Liver (tissue), 10 donors: Measurements from ENCODE around the gene ASB13. TPM values are rescaled to one million over a fixed set of nuclear protein-coding genes. Genes with fewer than 3 reads are reported as not detected.

ENCODE experiments used
- DNase-seq: peaks from one replicate; pipeline ENCODE4 v3.0.0-alpha.2; 2017; ENCODE audit warnings: low spot score
- H3K27ac ChIP-seq, 2 donors: one replicate each; pipeline ENCODE4 v1.7.0; 2013; ENCODE audit warnings: inconsistent platforms in 2 of 2, low read length in 2 of 2, control low read depth in 1 of 2, low read depth in 1 of 2, mild to moderate bottlenecking in 1 of 2
- H3K27me3 ChIP-seq, 4 donors: one replicate each; pipeline versions ENCODE4 v1.6.1 to v1.7.0; 2013; ENCODE audit warnings: low read length in 3 of 4, inconsistent platforms in 1 of 4, mild to moderate bottlenecking in 1 of 4, moderate library complexity in 1 of 4; ENCODE audit not compliant: control insufficient read depth in 4 of 4, insufficient read depth in 4 of 4
- H3K36me3 ChIP-seq, 4 donors: one replicate each; pipeline versions ENCODE4 v1.6.1 to v1.7.0; 2013; ENCODE audit warnings: low read length in 3 of 4, mild to moderate bottlenecking in 3 of 4, low read depth in 1 of 4, moderate library complexity in 1 of 4; ENCODE audit not compliant: control insufficient read depth in 4 of 4, insufficient read depth in 3 of 4
- H3K4me1 ChIP-seq, 4 donors: one replicate each; pipeline versions ENCODE4 v1.6.1 to v1.7.0; 2013; ENCODE audit warnings: low read length in 3 of 4, mild to moderate bottlenecking in 3 of 4, moderate library complexity in 1 of 4; ENCODE audit not compliant: control insufficient read depth in 4 of 4, insufficient read depth in 4 of 4
- H3K4me3 ChIP-seq, 3 donors: one replicate each; pipeline versions ENCODE4 v1.6.1 to v1.7.0; 2013; ENCODE audit warnings: low read length in 3 of 3, control low read depth in 1 of 3, low read depth in 1 of 3, mild to moderate bottlenecking in 1 of 3
- H3K9ac ChIP-seq, 2 donors: one replicate each; pipeline ENCODE4 v1.7.0; 2013; ENCODE audit warnings: low read length in 2 of 2, mild to moderate bottlenecking in 2 of 2, moderate library complexity in 2 of 2, control low read depth in 1 of 2, low read depth in 1 of 2
- H3K9me3 ChIP-seq, 4 donors: one replicate each; pipeline versions ENCODE4 v1.6.1 to v1.7.0; 2013; ENCODE audit warnings: low read length in 3 of 4; ENCODE audit not compliant: control insufficient read depth in 4 of 4
- FOXA1 ChIP-seq: IDR thresholded peaks from 2 replicates; pipeline ENCODE4 v1.6.1; 2016; ENCODE audit warnings: antibody characterized with exemption
- GABPA ChIP-seq, 2 donors: IDR thresholded peaks in 1 of 2; conservative IDR thresholded peaks in 1 of 2; 2 replicates each; pipeline ENCODE4 v1.6.1; 2016; ENCODE audit warnings: antibody characterized with exemption in 2 of 2, mild to moderate bottlenecking in 1 of 2, moderate library complexity in 1 of 2
- JUND ChIP-seq, 2 donors: IDR thresholded peaks; 2 replicates each; pipeline ENCODE4 v1.6.1; 2016; ENCODE audit warnings: antibody characterized with exemption in 2 of 2
- RAD21 ChIP-seq, 2 donors: IDR thresholded peaks; 2 replicates each; pipeline ENCODE4 v1.6.1; 2016; ENCODE audit warnings: antibody characterized with exemption in 2 of 2, mild to moderate bottlenecking in 2 of 2
- REST ChIP-seq: IDR thresholded peaks from 2 replicates; pipeline ENCODE4 v1.6.1; 2016; ENCODE audit warnings: antibody characterized with exemption, mild to moderate bottlenecking
- RXRA ChIP-seq, 2 donors: IDR thresholded peaks; 2 replicates each; pipeline ENCODE4 v1.6.1; 2017 to 2018; ENCODE audit warnings: antibody characterized with exemption in 2 of 2, mild to moderate bottlenecking in 1 of 2
- WGBS: extraction: QIAGEN DNeasy Blood & Tissue Kit; methylation state at CpG from one replicate; pipeline ENCODE4 v1.1.7; 2013; 5-methylcytosine and 5-hydroxymethylcytosine counted together
- polyA plus RNA-seq, 2 donors: library from polyadenylated mRNA; stranded (reverse) in 1 of 2; unstranded in 1 of 2; fragments of 200-250 nt in 1 of 2; fragments of >200 nt in 1 of 2; fragmentation: Nextera tagmentation in 1 of 2; extraction: Ambion mirVana in 1 of 2; gene quantifications; one replicate each; pipeline versions ENCODE4 v1.2.1 to v1.2.3, GENCODE V29; 2013 to 2015
- small RNA-seq: library from RNA; depleted of rRNA; stranded (forward); fragments of <200 nt; gene quantifications from one replicate; pipeline ENCODE3, GENCODE V24; 2014
- total RNA-seq, 2 donors: library from RNA; depleted of rRNA; stranded (reverse); fragments of >200 nt; gene quantifications; one replicate each; pipeline ENCODE4 v1.2.3, GENCODE V29; 2014
- TF ChIP-seq, protein P1 (sequence below): IDR thresholded peaks from 2 replicates; pipeline ENCODE4 v1.6.1; 2016; ENCODE audit warnings: antibody characterized with exemption
- TF ChIP-seq, protein P2 (sequence below): IDR thresholded peaks from 2 replicates; pipeline ENCODE4 v1.6.1; 2016; ENCODE audit warnings: antibody characterized with exemption
- donor health status: healthy.
- donor health status: healthy.
- donor health status: healthy.
- donor health status: healthy.
- donor health status: healthy.

The ASB13 gene
- total and polyA plus RNA-seq, 4 donors = 8.5 to 48.3 (median 42.5) TPM

GRCh38 chr10:5589661-5590511 is 76.5 kb downstream of the ASB13 start:
- Histone ChIP-seq H3K27me3 (no peaks in the 10 kb centered on the region), H3K4me3 (no peak overlapping the region), H3K9ac (no peak overlapping the region), H3K36me3 (no peaks in the 10 kb centered on the region), H3K9me3 (no peaks in the 10 kb centered on the region), H3K27ac (no peak overlapping the region), H3K4me1 (no peaks in the 10 kb centered on the region)
- DNase-seq = no peak
- WGBS = 89% methylated on average over 16 of the region's 16 CpGs
- TF ChIP-seq RAD21 (IDR thresholded peaks at IDR 0.05) = peak in 1 of 2 donors; percentile 4
- TF ChIP-seq RXRA (IDR thresholded peaks at IDR 0.05) = no peak

GRCh38 chr10:5589011-5589660 is 77.3 kb downstream of the ASB13 start:
- no peak for DNase-seq
- Histone ChIP-seq H3K4me1 (no peaks in the 10 kb centered on the region), H3K27me3 (no peaks in the 10 kb centered on the region), H3K4me3 (no peak overlapping the region), H3K27ac (no peak overlapping the region), H3K9ac (no peak overlapping the region), H3K36me3 (no peaks in the 10 kb centered on the region), H3K9me3 (no peaks in the 10 kb centered on the region)
- TF ChIP-seq, protein P1, sequence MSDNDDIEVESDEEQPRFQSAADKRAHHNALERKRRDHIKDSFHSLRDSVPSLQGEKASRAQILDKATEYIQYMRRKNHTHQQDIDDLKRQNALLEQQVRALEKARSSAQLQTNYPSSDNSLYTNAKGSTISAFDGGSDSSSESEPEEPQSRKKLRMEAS = no peak
- TF ChIP-seq, protein P2, sequence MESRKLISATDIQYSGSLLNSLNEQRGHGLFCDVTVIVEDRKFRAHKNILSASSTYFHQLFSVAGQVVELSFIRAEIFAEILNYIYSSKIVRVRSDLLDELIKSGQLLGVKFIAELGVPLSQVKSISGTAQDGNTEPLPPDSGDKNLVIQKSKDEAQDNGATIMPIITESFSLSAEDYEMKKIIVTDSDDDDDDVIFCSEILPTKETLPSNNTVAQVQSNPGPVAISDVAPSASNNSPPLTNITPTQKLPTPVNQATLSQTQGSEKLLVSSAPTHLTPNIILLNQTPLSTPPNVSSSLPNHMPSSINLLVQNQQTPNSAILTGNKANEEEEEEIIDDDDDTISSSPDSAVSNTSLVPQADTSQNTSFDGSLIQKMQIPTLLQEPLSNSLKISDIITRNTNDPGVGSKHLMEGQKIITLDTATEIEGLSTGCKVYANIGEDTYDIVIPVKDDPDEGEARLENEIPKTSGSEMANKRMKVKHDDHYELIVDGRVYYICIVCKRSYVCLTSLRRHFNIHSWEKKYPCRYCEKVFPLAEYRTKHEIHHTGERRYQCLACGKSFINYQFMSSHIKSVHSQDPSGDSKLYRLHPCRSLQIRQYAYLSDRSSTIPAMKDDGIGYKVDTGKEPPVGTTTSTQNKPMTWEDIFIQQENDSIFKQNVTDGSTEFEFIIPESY = no peak
- TF ChIP-seq FOXA1 (no peak), JUND (IDR thresholded peaks at IDR 0.05) (no peak), REST (no peak), GABPA (IDR thresholded peaks at IDR 0.05 in 1 of 2, conservative IDR thresholded peaks at IDR 0.05 in 1 of 2) (no peak)
- 89% methylated on average over 14 of the region's 14 CpGs for WGBS

Small RNAs within 50 kb of the gene (small RNA-seq; reads per million reads assigned to genes)
- not detected for gene AL365356.2
- not detected for gene RN7SL445P

Other genes starting within 250 kb of the ASB13 start
- gene CALML5, start 167.0 kb downstream of the ASB13 start, total RNA-seq = not detected
- gene CALML5, start 167.0 kb downstream of the ASB13 start, polyA plus RNA-seq = not detected
- not detected for gene CALML3, start 141.6 kb downstream of the ASB13 start, total RNA-seq
- gene CALML3, start 141.6 kb downstream of the ASB13 start, polyA plus RNA-seq = not detected
- gene TASOR2, start 18.2 kb upstream of the ASB13 start, total RNA-seq = 10 to 100 TPM; 18.9 to 40.3 TPM
- gene TASOR2, start 18.2 kb upstream of the ASB13 start, polyA plus RNA-seq = 1 to 10 TPM; 7.6 to 9.5 TPM
- 100 to 1,000 TPM; 190 TPM for gene GDI2, start 146.8 kb upstream of the ASB13 start, total RNA-seq
- gene GDI2, start 146.8 kb upstream of the ASB13 start, polyA plus RNA-seq = 100 to 1,000 TPM; 103 to 120 TPM
- 1 to 10 TPM; 2.0 to 3.6 TPM for gene ANKRD16, start 223.3 kb upstream of the ASB13 start, total RNA-seq
- 1 to 10 TPM; 1.1 to 2.7 TPM for gene ANKRD16, start 223.3 kb upstream of the ASB13 start, polyA plus RNA-seq
- 10 to 100 TPM; 58.1 to 58.4 TPM for gene FBH1, start 223.6 kb upstream of the ASB13 start, total RNA-seq
- gene FBH1, start 223.6 kb upstream of the ASB13 start, polyA plus RNA-seq = 10 to 100 TPM; 19.9 to 38.1 TPM